ENCODE data around the gene TXNRD2.

GRCh38 chr22:19911540-19912270, 29.9 kb downstream of the TXNRD2 start:
- TF ChIP-seq GATA3 (IDR thresholded peaks at IDR 0.05; ENCODE audit: low read depth, low read length), result no peak
- TF ChIP-seq GATA2 (IDR thresholded peaks at IDR 0.05; ENCODE audit: low read depth, low read length), result no peak
